Measurements from ENCODE around the gene NRG2.

DNA sequence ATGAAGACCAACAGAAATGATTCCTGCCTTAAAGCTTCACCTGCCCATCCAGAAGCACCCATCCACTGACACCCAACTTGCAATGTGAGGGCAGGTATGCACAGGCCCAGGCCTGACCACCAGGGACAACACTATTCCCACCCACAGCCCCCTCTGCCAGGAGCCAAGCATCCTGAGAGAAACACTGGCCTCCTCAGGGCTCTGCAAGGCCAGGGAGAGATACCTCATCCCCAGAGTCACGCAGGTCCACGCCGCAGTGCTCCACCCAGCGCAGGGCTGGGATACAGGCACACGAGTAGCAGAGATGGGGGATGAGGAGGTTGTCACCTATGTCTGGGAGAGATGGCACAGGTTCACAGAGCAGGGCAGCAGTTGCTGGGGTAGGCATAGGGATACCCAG lies 148.1 kb downstream of the NRG2 start:
- TF ChIP-seq, protein P1, sequence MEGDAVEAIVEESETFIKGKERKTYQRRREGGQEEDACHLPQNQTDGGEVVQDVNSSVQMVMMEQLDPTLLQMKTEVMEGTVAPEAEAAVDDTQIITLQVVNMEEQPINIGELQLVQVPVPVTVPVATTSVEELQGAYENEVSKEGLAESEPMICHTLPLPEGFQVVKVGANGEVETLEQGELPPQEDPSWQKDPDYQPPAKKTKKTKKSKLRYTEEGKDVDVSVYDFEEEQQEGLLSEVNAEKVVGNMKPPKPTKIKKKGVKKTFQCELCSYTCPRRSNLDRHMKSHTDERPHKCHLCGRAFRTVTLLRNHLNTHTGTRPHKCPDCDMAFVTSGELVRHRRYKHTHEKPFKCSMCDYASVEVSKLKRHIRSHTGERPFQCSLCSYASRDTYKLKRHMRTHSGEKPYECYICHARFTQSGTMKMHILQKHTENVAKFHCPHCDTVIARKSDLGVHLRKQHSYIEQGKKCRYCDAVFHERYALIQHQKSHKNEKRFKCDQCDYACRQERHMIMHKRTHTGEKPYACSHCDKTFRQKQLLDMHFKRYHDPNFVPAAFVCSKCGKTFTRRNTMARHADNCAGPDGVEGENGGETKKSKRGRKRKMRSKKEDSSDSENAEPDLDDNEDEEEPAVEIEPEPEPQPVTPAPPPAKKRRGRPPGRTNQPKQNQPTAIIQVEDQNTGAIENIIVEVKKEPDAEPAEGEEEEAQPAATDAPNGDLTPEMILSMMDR (IDR thresholded peaks at IDR 0.05 in 2 of 3, conservative IDR thresholded peaks at IDR 0.05 in 1 of 3; ENCODE audit: borderline replicate concordance in 1 of 3, insufficient read depth in 1 of 3, low read depth in 2 of 3, low read length in 2 of 3): no peak
- TF ChIP-seq, protein P2, sequence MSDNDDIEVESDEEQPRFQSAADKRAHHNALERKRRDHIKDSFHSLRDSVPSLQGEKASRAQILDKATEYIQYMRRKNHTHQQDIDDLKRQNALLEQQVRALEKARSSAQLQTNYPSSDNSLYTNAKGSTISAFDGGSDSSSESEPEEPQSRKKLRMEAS (IDR thresholded peaks at IDR 0.05): no peak
- TF ChIP-seq SRF (IDR thresholded peaks at IDR 0.05; ENCODE audit: low read depth) (no peak), EZH2 (IDR thresholded peaks at IDR 0.05) (no peak), EZH2phosphoT487 (IDR thresholded peaks at IDR 0.05; ENCODE audit: borderline replicate concordance) (no peak), CBX3 (IDR thresholded peaks at IDR 0.05; ENCODE audit: low read depth) (no peak), POLR2A (IDR thresholded peaks at IDR 0.05; ENCODE audit: borderline replicate concordance, extremely low read depth, insufficient read depth, insufficient read length) (no peak), POLR2AphosphoS5 (IDR thresholded peaks at IDR 0.05; ENCODE audit: low read depth, low read length) (no peak), JUND (IDR thresholded peaks at IDR 0.05) (no peak), SP1 (IDR thresholded peaks at IDR 0.05; ENCODE audit: low read depth) (no peak), CEBPB (IDR thresholded peaks at IDR 0.05; ENCODE audit: low read depth) (no peak)
- TF ChIP-seq, protein P3, sequence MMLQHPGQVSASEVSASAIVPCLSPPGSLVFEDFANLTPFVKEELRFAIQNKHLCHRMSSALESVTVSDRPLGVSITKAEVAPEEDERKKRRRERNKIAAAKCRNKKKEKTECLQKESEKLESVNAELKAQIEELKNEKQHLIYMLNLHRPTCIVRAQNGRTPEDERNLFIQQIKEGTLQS (IDR thresholded peaks at IDR 0.05): no peak
- TF ChIP-seq, protein P4, sequence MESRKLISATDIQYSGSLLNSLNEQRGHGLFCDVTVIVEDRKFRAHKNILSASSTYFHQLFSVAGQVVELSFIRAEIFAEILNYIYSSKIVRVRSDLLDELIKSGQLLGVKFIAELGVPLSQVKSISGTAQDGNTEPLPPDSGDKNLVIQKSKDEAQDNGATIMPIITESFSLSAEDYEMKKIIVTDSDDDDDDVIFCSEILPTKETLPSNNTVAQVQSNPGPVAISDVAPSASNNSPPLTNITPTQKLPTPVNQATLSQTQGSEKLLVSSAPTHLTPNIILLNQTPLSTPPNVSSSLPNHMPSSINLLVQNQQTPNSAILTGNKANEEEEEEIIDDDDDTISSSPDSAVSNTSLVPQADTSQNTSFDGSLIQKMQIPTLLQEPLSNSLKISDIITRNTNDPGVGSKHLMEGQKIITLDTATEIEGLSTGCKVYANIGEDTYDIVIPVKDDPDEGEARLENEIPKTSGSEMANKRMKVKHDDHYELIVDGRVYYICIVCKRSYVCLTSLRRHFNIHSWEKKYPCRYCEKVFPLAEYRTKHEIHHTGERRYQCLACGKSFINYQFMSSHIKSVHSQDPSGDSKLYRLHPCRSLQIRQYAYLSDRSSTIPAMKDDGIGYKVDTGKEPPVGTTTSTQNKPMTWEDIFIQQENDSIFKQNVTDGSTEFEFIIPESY (IDR thresholded peaks at IDR 0.05; ENCODE audit: extremely low read depth, insufficient replicate concordance, low read length): no peak
- TF ChIP-seq, protein P5, sequence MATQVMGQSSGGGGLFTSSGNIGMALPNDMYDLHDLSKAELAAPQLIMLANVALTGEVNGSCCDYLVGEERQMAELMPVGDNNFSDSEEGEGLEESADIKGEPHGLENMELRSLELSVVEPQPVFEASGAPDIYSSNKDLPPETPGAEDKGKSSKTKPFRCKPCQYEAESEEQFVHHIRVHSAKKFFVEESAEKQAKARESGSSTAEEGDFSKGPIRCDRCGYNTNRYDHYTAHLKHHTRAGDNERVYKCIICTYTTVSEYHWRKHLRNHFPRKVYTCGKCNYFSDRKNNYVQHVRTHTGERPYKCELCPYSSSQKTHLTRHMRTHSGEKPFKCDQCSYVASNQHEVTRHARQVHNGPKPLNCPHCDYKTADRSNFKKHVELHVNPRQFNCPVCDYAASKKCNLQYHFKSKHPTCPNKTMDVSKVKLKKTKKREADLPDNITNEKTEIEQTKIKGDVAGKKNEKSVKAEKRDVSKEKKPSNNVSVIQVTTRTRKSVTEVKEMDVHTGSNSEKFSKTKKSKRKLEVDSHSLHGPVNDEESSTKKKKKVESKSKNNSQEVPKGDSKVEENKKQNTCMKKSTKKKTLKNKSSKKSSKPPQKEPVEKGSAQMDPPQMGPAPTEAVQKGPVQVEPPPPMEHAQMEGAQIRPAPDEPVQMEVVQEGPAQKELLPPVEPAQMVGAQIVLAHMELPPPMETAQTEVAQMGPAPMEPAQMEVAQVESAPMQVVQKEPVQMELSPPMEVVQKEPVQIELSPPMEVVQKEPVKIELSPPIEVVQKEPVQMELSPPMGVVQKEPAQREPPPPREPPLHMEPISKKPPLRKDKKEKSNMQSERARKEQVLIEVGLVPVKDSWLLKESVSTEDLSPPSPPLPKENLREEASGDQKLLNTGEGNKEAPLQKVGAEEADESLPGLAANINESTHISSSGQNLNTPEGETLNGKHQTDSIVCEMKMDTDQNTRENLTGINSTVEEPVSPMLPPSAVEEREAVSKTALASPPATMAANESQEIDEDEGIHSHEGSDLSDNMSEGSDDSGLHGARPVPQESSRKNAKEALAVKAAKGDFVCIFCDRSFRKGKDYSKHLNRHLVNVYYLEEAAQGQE (IDR thresholded peaks at IDR 0.05; ENCODE audit: low read depth): no peak
